HG03558 (cell line): ENCODE measurements around the gene ZNF335.
"Not testable (repeated sequence)": the region's sequence is repeated elsewhere in the genome, so short reads cannot be mapped to it uniquely, and the experiment has no call there.

Experiments
- ATAC-seq: cut with Tn5 transposase; IDR thresholded peaks from one replicate; pipeline ENCODE4 v1.9.1; 2021; ENCODE audit warnings: moderate number of reproducible peaks; ENCODE audit not compliant: unreplicated experiment; ENCODE audit errors: extremely low read depth

ZNF335 gene

GRCh38 chr20:45918779-45919537 is 53.0 kb downstream of the ZNF335 start:
- no peak for ATAC-seq

- no peak for ATAC-seq
These were observed 53.7 kb downstream of the ZNF335 start for GRCh38 chr20:45918182-45918737.

- ATAC-seq: no peak
These were observed 54.2 kb downstream of the ZNF335 start for GRCh38 chr20:45917790-45918141.

- no peak for ATAC-seq
These were observed 58.9 kb downstream of the ZNF335 start for GRCh38 chr20:45913116-45913515.

GRCh38 chr20:45912344-45912682 is 59.7 kb downstream of the ZNF335 start:
- ATAC-seq: no peak

- ATAC-seq: no peak
These were observed 60.3 kb downstream of the ZNF335 start, which contains the start of gene PLTP for GRCh38 chr20:45911486-45912343. Gene PLTP, minus strand, starts transcription at chr20:45912155. Its CDS starts 703 bp downstream, at chr20:45911452.

GRCh38 chr20:45910670-45911485 is 61.1 kb downstream of the ZNF335 start:
- peak; percentile 84 for ATAC-seq

GRCh38 chr20:45909817-45910669 is 62.0 kb downstream of the ZNF335 start:
- ATAC-seq: no peak

GRCh38 chr20:45909336-45909808 is 62.6 kb downstream of the ZNF335 start:
- no peak for ATAC-seq

GRCh38 chr20:45908084-45908483 is 63.9 kb downstream of the ZNF335 start:
- no peak for ATAC-seq

GRCh38 chr20:45907219-45907948 is 64.6 kb downstream of the ZNF335 start:
- no peak for ATAC-seq

- ATAC-seq: no peak
These were observed 66.4 kb downstream of the ZNF335 start for GRCh38 chr20:45905505-45906079.

- no peak for ATAC-seq
These were observed 67.2 kb downstream of the ZNF335 start for GRCh38 chr20:45904583-45905504.

- ATAC-seq: no peak
These were observed 69.8 kb downstream of the ZNF335 start for GRCh38 chr20:45902199-45902701.

- not testable (repeated sequence) for ATAC-seq
These were observed 70.7 kb downstream of the ZNF335 start for GRCh38 chr20:45901332-45901731.

GRCh38 chr20:45899046-45899835 is 72.8 kb downstream of the ZNF335 start:
- no peak for ATAC-seq
